GM21526 (cell line): Measurements from ENCODE around the gene SPTBN4.
"Not testable (repeated sequence)": the region's sequence is repeated elsewhere in the genome, so short reads cannot be mapped to it uniquely, and the experiment has no call there.

ENCODE experiments used
- ATAC-seq: cut with Tn5 transposase; IDR thresholded peaks from one replicate; pipeline ENCODE4 v1.9.1; 2021; ENCODE audit warnings: moderate library complexity; ENCODE audit not compliant: unreplicated experiment, low FRiP score

The SPTBN4 gene

DNA sequence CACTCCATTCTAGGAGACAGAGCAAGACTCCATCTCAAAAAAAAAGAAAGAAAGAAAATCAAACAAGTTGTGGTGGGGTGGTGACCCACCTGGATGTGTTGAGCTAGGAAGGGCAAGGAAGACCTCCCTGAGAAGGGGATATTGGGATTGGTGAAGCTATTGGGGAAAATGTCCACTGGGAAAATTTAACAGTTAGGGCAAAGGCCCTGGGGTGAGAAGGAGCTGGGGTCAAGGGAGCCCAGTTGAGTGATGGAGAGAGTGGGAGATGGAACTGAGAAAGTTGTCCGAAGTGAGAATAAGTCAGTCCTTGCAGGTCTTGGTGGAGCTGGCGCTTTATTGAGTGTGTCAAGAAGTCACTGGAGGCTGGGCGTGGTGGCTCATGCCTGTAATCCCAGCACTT, 28.5 kb upstream of the SPTBN4 start:
- ATAC-seq: no peak

DNA sequence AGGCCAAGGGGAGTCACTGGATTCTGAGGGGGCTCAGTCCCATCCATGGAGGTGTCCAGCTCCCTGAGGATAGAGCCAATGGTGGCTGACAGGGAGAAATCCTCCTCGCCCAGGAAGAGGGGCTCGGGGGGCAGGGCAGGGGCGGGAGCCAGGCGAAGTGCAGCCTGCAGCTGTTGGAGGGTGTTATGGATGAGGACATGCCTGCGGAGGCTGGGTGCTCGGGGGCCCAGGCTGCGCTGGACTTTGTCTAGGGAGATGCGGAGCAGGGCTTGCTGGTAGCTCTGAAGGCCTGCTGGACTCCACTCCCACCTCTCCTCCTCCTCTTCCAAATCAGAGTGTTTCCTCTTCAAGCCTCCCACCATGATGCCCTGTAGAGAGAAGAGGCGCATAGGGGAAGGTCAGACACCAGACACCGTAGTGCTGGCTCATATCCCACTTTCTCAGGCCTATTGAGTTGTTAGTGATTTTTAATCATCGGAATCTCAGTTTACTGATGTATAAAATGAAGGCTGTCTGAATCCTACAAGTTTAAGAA, 25.0 kb upstream of the SPTBN4 start:
- no peak for ATAC-seq

DNA sequence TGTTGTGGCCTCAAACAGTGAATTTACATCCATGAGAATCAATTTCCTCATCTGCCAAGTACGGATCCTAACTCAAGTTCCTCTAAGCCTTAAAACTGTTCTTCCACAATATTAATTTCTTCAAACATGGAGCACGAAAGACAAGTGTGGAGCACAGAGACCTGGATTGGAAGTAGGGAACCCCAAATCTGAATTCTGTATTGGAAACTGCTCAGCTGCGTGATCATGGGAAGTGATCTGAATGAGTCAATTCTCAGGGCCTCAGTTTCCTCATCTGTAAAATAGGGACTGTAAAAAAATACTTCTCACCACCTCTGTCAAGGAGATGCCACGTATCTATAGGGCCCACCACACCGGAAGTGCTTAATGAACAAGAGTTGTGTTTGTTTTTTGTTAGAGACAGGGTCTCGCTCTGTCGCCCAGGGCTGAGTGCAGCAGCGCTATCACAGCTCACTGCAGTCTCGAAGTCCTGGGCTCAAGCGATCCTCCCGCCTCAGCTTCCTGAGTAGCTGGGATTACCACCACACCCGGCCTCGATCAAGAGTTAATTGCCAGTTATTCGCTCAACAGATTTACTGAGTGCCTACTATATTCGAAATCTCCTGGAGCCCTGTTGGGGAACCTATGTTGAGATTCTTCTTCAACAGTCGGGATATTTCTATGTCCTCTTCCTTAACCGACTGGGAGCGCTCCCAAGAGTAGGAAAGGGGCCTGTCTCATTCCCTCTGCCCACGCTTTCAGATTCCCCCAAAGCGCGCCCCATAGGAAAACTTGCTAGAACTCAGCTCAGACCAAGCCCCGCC, 24.3 kb upstream of the SPTBN4 start:
- no peak for ATAC-seq

DNA sequence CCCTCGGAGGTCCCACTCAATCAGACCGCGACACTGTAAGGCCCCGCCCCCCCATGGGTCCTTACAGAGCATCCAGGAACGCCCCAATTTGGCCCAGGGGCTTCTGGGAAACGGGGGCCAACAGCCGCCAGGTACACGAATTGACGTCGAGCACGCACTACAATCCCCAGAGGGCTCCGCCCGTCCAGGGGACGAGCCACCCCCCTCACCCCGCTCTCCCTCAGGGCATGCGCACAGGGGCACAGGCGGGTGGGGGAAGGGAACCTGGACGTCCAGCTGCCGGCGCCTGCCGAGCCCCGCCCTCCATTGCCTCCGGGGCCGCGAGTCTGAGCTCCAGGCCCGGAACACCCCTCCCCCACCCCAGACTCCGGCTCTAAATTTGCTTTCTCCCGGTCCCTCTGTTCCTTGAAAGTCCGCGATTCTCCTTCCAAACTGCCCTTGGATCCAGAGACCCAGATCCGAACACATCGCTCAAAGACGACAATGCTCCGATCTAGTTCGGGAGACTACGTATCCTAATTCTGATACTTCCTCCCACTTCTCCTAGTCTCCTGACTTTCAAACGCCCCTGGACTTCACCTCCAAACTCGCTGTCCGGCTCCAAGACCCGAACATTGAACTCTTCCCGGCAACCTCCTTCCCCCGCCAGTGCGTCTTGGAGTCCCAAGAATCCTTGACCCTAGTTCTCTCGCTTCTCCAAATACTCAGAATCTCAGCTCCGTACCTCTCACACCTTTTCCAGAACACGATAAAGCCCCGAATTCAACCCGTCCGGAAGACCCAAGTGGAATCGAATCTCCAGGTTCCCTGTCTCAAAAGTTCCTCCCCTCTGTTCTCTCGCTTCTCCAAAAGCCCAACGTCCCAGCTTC, 23.4 kb upstream of the SPTBN4 start:
- peak; percentile 60 for ATAC-seq

DNA sequence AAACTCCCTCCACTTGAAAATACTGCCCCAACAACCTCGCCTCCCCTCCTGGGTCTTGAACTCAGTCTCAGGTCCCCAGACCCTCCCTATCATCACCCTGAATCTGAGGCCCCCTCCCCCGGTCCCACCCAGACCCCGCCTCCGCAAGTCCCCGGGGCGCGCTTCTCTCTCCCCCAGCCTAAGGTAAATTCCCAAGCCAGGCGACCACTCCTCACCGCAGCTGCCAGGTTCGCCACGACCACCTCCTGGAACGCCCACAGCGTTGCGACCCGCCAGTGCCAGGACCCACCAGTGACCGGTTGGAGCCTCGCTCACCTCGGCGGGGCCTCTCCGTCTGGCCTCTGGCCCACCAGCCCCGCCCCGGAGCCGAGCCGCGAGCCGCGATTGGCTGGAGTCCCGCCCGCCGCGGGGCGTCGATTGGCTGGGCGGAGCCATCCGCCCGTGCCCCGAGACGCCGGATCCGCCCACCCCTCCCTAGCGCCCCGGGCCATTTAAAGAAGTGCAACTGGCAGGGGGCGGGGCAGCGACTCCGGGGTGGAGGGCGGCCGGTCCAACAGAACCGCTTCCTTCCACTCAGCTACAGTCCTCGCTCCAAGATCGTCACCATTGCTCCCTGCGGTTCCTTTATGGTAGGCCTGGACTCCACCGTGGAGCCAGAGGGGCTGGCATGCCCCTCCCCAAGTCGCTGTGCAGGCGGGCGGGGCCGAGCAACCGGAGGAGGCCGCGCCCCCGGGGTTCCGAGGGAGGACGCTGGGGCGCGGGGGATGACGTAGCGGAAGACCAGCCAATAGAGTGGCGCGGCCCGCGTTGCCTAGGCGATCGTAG, 22.6 kb upstream of the SPTBN4 start, which contains the start of gene SERTAD3:
Gene SERTAD3 (minus strand): TSS at position 336 of the 825 bp plus-strand sequence. CDS start 2,255 bp downstream, outside the sequence.
- peak; percentile 55 for ATAC-seq

DNA sequence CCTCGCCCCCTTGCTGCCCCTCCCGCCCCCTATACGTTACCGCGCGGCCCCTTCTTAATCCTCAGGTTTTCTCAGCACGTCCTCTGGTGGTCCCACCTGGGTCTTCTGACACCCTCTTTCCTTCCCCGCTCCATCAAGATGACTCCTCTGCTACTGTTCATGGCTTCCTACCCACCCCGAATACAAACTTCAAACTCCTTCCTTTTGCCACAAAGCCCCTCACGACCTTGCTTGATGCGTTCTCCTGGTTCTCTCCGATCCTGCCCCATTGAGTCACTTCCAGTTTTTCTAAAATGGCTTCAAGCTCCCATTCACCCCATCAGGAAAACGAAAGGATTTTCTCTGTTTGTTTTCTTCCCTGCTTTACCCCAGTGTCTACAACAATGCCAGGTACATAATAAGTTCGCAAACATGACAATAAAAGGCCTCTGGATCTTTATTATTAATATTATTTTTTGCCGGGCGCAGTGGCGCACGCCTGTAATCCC, 21.9 kb upstream of the SPTBN4 start:
- no peak for ATAC-seq

DNA sequence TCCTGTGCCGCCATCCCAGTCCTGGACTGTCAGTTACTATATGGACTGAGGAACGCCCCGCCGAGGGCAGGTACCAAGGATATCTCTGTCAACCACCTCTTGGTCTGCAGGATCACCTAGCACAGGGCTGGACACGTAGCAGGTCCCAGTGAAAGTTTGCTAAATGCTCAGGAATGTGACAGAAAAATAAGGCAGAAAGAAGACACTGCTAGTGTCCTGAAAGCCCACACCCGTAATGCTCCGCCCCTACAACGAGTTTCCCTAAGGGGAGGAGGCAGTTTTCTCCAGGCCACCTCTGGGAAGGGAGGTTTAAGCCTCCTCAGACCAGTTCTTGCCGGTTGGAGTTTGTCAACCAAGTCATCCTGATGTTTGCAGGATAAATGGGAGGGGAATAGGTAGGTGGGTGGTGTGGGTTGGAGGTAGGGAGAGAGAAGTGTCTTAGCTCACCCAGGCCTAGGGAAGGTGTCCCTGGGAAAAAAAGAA, 21.0 kb upstream of the SPTBN4 start:
- ATAC-seq: no peak

DNA sequence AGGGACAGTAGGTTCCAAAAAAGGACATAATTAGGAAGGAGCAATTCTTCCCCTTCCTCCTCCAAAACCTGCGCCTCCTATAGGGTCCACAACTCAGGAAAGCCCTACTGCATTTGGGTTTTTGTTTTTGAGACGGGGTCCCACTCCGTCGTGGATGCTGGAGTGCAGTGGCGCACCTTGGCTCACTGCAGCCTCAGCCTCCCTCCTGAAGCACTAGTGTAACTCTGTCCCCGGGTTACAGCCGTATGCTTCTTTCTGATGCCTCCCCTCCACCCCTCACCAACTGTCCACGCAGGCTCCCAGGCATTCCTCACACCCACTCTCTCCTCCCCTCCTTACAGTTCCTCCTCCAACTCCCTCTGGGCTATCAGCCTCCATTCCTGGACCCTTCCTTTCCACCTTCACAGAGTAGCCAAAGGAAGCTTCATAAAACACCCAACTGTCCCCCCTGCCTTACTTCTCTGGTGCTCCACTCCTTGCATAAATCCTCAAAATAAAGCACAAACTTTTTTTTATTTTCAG, 20.5 kb upstream of the SPTBN4 start:
- ATAC-seq: no peak

DNA sequence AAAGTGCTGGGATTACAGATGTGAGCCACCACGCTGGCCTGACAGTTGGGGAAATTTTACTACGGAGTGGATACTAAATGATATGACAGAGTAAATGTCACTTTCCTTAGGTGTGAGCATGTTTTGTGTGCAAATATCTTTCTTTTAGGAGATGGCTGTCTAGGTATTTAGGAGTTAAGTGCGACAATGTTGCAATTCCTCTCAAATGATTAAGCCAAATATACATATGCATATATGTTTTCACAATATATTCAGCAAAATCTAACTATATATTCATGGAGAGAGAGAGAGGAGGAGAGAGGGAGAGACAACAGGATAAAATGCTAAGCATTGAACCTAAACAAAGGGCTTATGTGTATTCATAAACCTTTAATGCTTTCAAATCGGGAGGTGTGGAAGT, 17.3 kb upstream of the SPTBN4 start:
- ATAC-seq: no peak

DNA sequence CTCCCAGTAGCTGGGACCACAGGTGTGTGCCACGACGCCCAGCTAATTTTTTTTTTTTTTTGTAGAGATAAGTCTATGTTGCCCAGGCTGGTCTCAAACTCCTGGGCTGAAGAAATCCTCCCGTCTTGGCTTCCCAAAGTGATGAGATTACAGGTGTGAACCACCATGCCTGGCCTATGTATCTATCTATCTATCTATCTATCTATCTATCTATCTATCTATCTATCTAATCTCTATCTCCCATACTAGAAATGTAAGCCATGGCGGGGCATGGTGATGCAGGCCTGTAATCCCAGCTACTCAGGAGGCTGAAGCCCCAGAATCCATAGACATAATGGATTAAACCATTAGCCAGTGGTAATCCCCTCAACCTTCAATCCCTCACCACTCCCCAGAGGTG, 16.1 kb upstream of the SPTBN4 start:
- ATAC-seq: no peak

DNA sequence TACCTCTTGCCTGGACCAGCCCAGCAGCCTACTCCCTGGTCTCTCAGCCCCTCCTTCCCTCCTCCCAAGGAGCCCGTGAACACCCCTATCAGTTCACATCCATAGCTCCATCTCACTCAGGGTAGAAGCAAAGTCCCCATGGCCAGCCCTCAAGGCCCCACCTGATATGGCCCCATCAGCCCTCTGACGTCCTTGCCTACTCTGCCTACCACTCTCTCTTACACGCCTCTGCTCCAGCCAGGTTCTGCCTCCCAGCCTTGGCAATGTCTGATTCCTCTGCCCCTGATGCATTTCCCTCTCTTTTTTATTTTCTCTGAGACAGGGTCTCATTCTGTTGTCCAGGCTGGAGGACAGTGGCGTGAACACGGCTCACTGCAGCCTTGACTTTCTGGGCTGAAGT, 14.8 kb upstream of the SPTBN4 start:
- no peak for ATAC-seq

DNA sequence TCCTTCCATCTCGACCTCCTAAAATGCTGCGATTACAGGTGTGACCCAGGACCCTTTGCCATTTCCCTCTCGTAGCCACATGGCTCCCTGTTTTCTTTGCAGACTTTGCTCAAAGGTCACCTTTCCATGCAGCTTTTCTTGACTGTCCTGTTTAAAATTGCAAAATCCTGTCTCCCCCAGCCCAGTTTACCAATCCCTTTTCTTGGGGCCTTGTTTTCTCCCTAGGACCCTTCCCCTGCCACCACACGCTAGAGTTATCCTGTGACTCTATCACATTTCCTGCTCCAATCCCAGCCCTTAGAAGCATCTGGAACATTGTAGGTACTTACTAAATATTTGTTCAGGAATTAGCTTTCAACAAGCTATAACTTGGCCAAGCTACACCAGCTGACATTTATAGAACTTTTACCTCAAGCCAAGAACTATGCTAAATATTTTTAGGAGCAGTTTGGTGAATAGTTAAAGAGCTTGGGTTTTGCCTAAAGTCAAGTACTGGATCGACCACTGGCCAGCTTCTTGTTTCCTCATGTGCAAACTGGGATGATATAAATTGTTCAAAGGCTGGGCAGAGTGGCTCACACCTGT, 13.6 kb upstream of the SPTBN4 start:
- ATAC-seq: no peak

DNA sequence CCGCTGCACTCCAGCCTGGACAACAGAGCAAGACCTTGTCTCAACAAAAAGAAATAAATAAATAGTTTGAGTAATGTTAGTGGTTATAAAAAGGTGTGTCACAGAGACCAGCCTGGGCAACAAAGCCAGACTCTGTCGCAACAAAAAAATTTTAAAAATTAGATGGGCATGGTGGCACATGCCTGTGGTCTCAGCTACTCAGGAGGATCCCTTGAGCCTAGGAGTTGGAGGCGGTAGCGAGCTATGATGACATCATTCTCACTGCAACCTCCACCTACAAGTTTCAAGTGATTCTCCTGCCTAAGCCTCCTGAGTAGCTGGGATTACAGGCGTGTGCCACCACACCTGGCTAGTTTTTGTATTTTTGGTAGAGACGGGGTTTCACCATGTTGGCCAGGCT, 12.9 kb upstream of the SPTBN4 start:
- ATAC-seq: not testable (repeated sequence)

DNA sequence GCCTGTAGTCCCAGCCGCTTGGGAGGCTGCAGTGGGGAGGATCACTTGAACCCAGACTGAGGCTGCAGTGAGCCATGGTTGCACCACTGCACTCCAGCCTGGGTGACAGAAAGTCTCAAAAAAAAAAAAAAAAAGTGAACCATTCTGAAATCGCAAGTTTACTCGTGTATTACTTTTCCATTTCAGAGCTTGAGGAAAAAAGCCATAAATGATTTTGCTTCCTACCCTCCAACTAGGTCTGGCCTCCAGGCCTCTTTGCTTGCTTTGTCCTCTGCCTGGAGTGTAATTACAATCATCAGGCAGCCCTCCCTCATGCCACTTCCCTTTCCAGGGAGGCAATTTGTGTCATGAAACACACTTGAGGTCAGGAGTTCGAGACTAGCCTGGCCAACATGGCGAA, 9.8 kb upstream of the SPTBN4 start:
- ATAC-seq: no peak

DNA sequence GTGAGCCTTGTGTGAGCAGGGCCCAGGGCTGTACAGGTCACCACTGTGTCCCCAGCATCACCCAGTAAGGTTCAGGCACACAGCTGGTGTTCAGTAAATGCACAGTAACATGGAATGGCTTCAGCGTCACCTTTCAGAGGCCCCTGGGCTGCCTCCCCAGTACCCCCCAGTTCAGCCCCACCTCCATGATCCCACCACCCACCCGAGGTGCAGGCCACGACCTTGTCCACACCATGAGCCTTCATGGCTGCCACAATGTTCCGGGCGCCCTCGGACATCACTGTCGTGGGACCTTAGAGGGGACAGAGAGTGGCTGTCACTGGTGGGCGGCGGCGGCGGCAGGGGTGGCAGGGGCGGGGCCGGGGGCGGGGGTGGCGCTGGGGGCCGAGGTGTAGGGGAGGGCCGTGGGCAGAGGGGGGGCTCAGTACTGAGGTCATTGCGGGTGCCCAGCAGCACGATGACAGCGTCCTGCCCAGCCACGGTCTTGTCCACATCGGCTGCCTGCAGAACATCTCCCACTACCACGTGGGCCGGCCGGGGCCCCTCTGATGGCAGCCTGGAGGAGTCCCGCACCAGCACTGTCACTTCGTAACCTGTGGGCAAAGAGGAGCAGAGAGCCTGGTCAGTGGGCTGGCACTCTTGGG, 8.7 kb upstream of the SPTBN4 start:
- ATAC-seq: no peak

DNA sequence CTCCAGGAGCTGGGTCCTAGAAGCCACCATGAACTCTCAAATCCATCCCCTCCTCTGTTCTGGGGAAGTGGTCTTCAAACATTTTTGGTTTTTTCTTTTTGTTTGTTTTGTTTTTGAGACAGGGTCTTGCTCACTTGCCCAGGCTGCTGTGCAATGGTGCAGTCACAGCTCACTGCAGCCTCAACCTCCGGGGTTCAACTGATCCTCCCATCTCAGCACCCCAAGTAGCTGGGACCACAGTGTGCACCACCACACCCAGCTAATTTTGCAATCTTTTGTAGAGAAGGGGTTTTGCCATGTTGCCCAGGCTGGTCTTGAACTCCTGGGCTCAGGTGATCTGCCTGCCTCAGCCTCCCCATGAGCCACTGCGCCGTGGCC, 8.2 kb upstream of the SPTBN4 start:
- ATAC-seq: no peak

DNA sequence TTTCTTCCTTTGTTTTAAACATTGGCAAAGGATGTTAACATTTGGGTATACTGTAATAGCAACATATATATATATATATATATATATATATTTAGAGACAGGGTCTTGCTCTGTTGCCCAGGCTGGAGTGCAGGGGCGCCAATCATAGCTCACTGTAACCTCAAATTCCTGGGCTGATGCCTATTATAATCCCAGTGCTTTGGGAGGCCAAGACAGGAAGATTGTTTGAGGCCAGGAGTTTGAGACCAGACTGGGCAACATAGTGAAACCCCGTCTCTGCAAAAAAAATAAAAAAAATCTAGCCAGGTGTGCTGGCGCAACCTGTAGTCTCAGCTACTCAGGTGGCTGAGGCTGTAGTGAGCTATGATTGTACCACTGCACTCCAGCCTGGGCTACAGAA, 6.6 kb upstream of the SPTBN4 start:
- no peak for ATAC-seq

DNA sequence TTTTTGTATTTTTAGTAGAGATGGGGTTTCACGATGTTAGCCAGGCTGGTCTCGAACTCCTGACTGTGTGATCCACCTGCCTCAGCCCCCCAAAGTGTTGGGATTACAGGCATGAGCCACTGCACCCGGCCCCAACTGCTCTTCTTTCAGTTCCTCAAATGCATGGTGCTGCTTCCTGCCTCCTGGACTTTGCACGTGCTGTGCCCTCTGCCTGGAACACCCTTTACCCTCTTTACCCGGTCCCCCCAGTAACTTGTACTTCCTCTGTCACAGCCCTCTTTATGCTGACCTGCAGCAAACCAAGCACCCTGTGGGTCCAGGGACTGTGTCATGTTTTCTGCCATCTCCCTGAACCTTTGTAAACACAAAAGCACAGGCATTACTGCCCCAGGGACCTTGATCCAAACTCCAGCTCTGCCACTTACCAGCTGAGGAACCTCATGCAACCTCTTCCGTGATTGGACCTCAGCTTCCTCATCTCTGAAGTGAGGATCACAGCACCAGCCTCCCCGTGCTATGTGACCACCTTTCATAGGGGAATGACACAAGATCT, 5.1 kb upstream of the SPTBN4 start:
- ATAC-seq: no peak

DNA sequence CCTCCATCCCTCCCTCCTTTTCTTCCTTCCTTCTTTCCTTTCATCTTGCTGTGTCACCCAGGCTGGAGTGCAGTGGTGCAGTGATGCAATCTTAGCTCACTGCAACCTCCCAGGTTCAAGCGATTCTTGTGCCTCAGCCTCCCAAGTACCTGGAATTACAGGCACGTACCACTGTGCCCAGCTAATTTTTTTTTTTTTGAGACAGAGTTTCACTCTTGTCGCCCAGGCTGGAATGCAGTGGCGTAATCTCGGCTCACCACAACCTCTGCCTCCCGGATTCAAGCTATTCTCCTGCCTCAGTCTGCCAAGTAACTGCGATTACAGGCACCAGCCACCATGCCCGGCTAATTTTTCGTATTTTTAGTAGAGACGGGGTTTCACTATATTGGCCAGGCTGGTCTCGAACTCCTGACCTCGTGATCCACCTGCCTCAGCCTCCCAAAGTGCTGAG, 3.2 kb upstream of the SPTBN4 start:
- ATAC-seq: not testable (repeated sequence)
